ENCODE results near the gene DYNC2H1. TPM values are rescaled to one million over a fixed set of nuclear protein-coding genes. Genes with fewer than 3 reads are reported as not detected.
"Not testable (repeated sequence)": the region's sequence is repeated elsewhere in the genome, so short reads cannot be mapped to it uniquely, and the experiment has no call there.

The DYNC2H1 gene
- total and polyA plus RNA-seq, 4 donors, result 6.4 to 102 (median 23.7) TPM

DNA sequence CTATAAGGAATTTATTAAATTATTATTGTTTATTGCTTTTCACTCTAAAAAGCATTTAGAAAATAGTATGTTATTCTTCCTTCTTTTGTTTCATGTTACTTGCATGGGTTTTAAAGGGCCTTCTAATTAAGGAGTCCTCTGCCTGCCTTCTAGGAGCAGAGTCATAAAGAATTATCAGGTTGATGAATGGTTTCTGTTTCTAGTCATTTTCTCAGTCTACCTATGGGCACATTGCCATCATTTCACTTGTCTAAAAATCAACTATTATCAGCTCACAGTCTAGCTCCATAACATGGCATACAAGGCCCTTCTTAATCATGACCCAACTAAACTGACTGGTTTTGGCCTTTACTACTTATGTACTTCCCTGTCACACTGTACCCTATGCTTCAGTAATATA, 16.2 kb downstream of the DYNC2H1 start:
- no peak overlapping the region for H3K4me3 ChIP-seq
- no peak overlapping the region for H3K27ac ChIP-seq (ENCODE audit: low read depth in 1 of 2, low read length in 1 of 2)
- no peak overlapping the region for H3K9ac ChIP-seq (ENCODE audit: insufficient read depth in 1 of 2, low read length in 2 of 2)
- H3K36me3 ChIP-seq (ENCODE audit: control insufficient read depth in 4 of 4, insufficient read depth in 4 of 4, low read length in 4 of 4), result peaks cover 2 to 37% (median 6%) of the 10 kb centered on the region in 4 donors
- TF ChIP-seq, protein P1, sequence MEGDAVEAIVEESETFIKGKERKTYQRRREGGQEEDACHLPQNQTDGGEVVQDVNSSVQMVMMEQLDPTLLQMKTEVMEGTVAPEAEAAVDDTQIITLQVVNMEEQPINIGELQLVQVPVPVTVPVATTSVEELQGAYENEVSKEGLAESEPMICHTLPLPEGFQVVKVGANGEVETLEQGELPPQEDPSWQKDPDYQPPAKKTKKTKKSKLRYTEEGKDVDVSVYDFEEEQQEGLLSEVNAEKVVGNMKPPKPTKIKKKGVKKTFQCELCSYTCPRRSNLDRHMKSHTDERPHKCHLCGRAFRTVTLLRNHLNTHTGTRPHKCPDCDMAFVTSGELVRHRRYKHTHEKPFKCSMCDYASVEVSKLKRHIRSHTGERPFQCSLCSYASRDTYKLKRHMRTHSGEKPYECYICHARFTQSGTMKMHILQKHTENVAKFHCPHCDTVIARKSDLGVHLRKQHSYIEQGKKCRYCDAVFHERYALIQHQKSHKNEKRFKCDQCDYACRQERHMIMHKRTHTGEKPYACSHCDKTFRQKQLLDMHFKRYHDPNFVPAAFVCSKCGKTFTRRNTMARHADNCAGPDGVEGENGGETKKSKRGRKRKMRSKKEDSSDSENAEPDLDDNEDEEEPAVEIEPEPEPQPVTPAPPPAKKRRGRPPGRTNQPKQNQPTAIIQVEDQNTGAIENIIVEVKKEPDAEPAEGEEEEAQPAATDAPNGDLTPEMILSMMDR (IDR thresholded peaks at IDR 0.05; ENCODE audit: control extremely low read depth, extremely low read depth), result no peak
- H3K9me3 ChIP-seq (ENCODE audit: control insufficient read depth in 4 of 4, insufficient read depth in 3 of 4, low read length in 3 of 4), result no peaks in the 10 kb centered on the region
- ATAC-seq (ENCODE audit: insufficient read depth, low FRiP score), result no peak
- no peaks in the 10 kb centered on the region for H3K4me1 ChIP-seq (ENCODE audit: control insufficient read depth in 5 of 5, insufficient read depth in 5 of 5, low read length in 5 of 5)
- H3K27me3 ChIP-seq (ENCODE audit: control insufficient read depth in 3 of 3, insufficient read depth in 3 of 3, low read length in 2 of 3), result no peaks in the 10 kb centered on the region
- no peak for DNase-seq

DNA sequence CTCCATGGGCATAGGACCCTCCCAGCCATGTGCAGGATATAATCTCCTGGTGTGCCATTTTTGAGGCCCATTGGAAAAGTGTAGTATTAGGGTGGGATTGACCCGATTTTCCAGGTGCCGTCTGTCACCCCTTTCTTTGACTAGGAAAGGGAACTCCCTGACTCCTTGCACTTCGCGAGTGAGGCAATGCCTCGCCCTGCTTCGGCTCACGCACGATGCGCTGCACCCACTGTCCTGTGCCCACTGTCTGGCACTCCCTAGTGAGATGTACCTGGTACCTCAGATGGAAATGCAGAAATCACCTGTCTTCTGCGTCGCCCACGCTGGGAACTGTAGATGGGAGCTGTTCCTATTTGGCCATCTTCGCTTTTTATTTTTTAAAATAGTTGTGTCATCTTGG, 32.8 kb downstream of the DYNC2H1 start:
- H3K9me3 ChIP-seq (ENCODE audit: control insufficient read depth in 4 of 4, insufficient read depth in 3 of 4, low read length in 3 of 4); H3K27ac ChIP-seq (ENCODE audit: low read depth in 1 of 2, low read length in 1 of 2); DNase-seq; H3K4me3 ChIP-seq; H3K4me1 ChIP-seq (ENCODE audit: control insufficient read depth in 5 of 5, insufficient read depth in 5 of 5, low read length in 5 of 5); H3K9ac ChIP-seq (ENCODE audit: insufficient read depth in 1 of 2, low read length in 2 of 2); H3K27me3 ChIP-seq (ENCODE audit: control insufficient read depth in 3 of 3, insufficient read depth in 3 of 3, low read length in 2 of 3); ATAC-seq (ENCODE audit: insufficient read depth, low FRiP score): not testable (repeated sequence)
- WGBS, 2 donors, result 97 to 98% methylated on average over 13 of the region's 13 CpGs
- peaks cover 1 to 14% (median 6%) of the 10 kb centered on the region in 4 donors for H3K36me3 ChIP-seq (ENCODE audit: control insufficient read depth in 4 of 4, insufficient read depth in 4 of 4, low read length in 4 of 4)

GRCh38 chr11:103147627-103148026, 38.4 kb downstream of the DYNC2H1 start:
- Histone ChIP-seq H3K4me1 (ENCODE audit: control insufficient read depth in 5 of 5, insufficient read depth in 5 of 5, low read length in 5 of 5) (no peaks in the 10 kb centered on the region), H3K9ac (ENCODE audit: insufficient read depth in 1 of 2, low read length in 2 of 2) (no peak overlapping the region), H3K27me3 (ENCODE audit: control insufficient read depth in 3 of 3, insufficient read depth in 3 of 3, low read length in 2 of 3) (no peaks in the 10 kb centered on the region), H3K36me3 (ENCODE audit: control insufficient read depth in 4 of 4, insufficient read depth in 4 of 4, low read length in 4 of 4) (peaks cover 1 to 28% (median 8%) of the 10 kb centered on the region in 4 donors), H3K4me3 (no peak overlapping the region), H3K9me3 (ENCODE audit: control insufficient read depth in 4 of 4, insufficient read depth in 3 of 4, low read length in 3 of 4) (no peaks in the 10 kb centered on the region), H3K27ac (ENCODE audit: low read depth in 1 of 2, low read length in 1 of 2) (no peak overlapping the region)
- TF ChIP-seq, protein P1 (IDR thresholded peaks at IDR 0.05; ENCODE audit: control extremely low read depth, extremely low read depth), result no peak
- DNase-seq (no peak), ATAC-seq (ENCODE audit: insufficient read depth, low FRiP score) (no peak)

- DNase-seq (no peak), ATAC-seq (ENCODE audit: insufficient read depth, low FRiP score) (no peak)
- 92 to 95% methylated on average over 3 of the region's 3 CpGs for WGBS, 2 donors
- Histone ChIP-seq H3K9ac (ENCODE audit: insufficient read depth in 1 of 2, low read length in 2 of 2) (no peak overlapping the region), H3K36me3 (ENCODE audit: control insufficient read depth in 4 of 4, insufficient read depth in 4 of 4, low read length in 4 of 4) (peaks cover 2 to 24% (median 4%) of the 10 kb centered on the region in 4 donors), H3K4me3 (no peak overlapping the region), H3K27ac (ENCODE audit: low read depth in 1 of 2, low read length in 1 of 2) (no peak overlapping the region), H3K27me3 (ENCODE audit: control insufficient read depth in 3 of 3, insufficient read depth in 3 of 3, low read length in 2 of 3) (no peaks in the 10 kb centered on the region), H3K4me1 (ENCODE audit: control insufficient read depth in 5 of 5, insufficient read depth in 5 of 5, low read length in 5 of 5) (no peaks in the 10 kb centered on the region), H3K9me3 (ENCODE audit: control insufficient read depth in 4 of 4, insufficient read depth in 3 of 4, low read length in 3 of 4) (no peaks in the 10 kb centered on the region)
- TF ChIP-seq, protein P1 (IDR thresholded peaks at IDR 0.05; ENCODE audit: control extremely low read depth, extremely low read depth), result no peak
These were observed 48.3 kb downstream of the DYNC2H1 start for GRCh38 chr11:103157542-103157941.
